Testis (tissue), 2 donors: ENCODE results near the gene BTNL2.

ENCODE experiments used
- POLR2A ChIP-seq: fragments of 450-650 bp; IDR thresholded peaks from one replicate; pipeline ENCODE4 v1.6.1; 2017; ENCODE audit warnings: antibody characterized with exemption, mild to moderate bottlenecking, moderate library complexity
- TF ChIP-seq, protein P1 (sequence below), 3 experiments: fragments of 450-650 bp in 2 of 3; fragments of 200-600 bp in 1 of 3; sonication (generic) in 1 of 3; IDR thresholded peaks; one replicate each; pipeline ENCODE4 v1.5.1; 2016 to 2019; ENCODE audit warnings: antibody characterized with exemption in 3 of 3, mild to moderate bottlenecking in 2 of 3, moderate library complexity in 1 of 3

GRCh38 chr6:32369660-32370059 lies 37.3 kb downstream of the BTNL2 start:
- TF ChIP-seq, protein P1, sequence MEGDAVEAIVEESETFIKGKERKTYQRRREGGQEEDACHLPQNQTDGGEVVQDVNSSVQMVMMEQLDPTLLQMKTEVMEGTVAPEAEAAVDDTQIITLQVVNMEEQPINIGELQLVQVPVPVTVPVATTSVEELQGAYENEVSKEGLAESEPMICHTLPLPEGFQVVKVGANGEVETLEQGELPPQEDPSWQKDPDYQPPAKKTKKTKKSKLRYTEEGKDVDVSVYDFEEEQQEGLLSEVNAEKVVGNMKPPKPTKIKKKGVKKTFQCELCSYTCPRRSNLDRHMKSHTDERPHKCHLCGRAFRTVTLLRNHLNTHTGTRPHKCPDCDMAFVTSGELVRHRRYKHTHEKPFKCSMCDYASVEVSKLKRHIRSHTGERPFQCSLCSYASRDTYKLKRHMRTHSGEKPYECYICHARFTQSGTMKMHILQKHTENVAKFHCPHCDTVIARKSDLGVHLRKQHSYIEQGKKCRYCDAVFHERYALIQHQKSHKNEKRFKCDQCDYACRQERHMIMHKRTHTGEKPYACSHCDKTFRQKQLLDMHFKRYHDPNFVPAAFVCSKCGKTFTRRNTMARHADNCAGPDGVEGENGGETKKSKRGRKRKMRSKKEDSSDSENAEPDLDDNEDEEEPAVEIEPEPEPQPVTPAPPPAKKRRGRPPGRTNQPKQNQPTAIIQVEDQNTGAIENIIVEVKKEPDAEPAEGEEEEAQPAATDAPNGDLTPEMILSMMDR (IDR thresholded peaks at IDR 0.05), result no peak
- no peak for TF ChIP-seq POLR2A
